ENCODE data around the gene CRYBG3.
"Not testable (repeated sequence)": the region's sequence is repeated elsewhere in the genome, so short reads cannot be mapped to it uniquely, and the experiment has no call there.

CRYBG3 gene

DNA sequence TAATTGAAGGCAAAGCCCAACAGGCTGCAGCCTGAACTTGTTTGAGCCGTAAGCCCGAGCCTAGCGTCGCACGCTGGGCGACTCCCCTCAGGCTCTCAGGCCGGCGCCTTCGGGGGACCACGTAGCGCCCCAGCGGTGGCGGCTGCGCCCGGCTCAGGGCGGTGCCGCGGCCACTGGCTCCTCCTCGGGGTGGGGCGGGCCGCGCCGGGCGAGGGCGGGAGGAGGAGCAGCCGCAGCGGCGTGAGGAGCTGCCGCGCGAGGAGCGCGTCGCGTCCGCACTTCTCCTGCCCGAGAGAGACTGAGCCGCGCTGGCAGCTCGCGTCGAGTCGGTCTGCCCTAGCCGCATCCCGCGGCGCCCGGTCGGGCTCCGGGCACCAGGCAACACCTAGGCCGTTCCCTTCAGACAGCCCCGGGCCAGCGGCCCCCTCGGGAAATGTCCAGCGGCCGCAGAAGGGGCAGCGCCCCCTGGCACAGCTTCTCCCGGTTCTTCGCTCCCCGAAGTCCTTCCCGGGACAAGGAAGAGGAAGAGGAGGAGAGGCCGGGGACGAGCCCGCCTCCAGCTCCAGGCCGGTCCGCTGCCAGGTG, at the start of gene CRYBG3:
Gene CRYBG3 (plus strand): TSS at position 238 of the 585 bp plus-strand sequence. CDS start 196 bp downstream, at position 434.
- DNase-seq = peak; percentile 66

GRCh38 chr3:97772926-97773325, 48.9 kb upstream of the CRYBG3 start:
- no peak for DNase-seq

- no peak for DNase-seq
Observed at GRCh38 chr3:97778152-97778551, 43.7 kb upstream of the CRYBG3 start.

DNA sequence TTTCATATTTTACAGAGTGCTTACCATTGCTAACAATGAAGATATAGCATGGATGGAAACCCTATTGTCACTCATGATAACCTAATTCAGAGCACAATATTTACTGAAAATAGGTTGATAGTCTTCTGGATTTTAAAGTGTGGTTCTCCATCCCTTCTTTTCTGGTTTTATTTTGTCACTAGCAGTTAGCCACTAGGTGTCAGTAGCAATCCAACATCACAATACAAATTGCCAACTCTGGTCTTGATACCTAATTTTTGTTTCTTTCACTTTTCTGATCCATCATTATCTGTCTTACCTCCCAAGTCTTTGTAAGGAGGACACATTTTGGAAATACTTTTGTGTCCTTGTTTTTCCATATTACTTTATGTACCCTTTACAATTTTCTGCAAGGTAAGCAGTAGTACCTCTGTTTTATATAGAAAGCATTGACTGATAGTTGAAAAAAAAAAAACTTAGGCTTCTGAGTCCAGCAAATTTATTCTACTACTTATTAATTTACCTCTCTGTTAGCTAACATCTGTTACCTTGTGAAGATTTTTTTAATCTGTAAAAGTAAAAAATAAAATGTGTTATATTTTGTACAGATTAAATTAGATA, 28.3 kb upstream of the CRYBG3 start:
- peak; percentile 71 for DNase-seq

DNA sequence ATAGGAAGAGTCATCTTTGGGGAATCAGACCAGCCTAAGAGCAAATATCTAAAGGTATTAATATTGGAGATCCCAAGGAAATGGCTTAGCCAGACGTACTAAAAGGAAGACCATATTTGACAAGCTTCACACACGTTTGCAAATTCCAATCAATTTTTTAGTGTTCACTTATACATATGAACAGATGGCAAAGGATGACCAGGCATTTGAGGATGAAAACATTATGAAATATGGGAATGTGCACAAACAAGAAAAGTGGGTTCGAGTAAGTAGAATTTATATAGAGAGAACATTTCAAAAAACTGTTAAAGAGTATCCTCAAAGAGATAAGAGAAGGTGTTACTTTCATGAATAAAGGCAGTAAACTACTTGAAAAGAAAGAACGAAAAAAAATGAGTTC, 25.9 kb upstream of the CRYBG3 start:
- DNase-seq = no peak

DNA sequence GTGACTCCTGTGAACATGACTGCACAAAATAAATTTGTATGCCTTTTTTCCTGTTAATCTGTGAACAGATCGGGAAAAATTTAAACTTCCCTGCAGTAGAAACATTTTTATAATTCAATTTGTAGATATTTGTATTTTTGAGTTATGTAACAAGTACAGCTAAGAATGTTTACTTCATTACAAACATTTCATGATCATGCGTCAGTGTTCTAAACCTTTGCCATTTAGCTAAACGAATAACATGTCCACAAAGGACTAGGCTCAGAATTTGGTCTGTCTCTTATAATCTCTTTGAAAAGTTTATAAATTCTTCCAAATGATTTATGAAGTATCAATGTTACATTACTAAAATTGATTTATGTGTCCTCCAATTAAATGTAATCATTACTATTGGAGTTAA, 17.3 kb upstream of the CRYBG3 start:
- DNase-seq = no peak

- DNase-seq = no peak
Observed at GRCh38 chr3:97810779-97811390, 10.9 kb upstream of the CRYBG3 start.

GRCh38 chr3:97815149-97815917, 6.5 kb upstream of the CRYBG3 start:
- DNase-seq = no peak

GRCh38 chr3:97816811-97817210, 5.0 kb upstream of the CRYBG3 start:
- DNase-seq = no peak

GRCh38 chr3:97817965-97818364, 3.8 kb upstream of the CRYBG3 start:
- DNase-seq = peak; percentile 96

DNA sequence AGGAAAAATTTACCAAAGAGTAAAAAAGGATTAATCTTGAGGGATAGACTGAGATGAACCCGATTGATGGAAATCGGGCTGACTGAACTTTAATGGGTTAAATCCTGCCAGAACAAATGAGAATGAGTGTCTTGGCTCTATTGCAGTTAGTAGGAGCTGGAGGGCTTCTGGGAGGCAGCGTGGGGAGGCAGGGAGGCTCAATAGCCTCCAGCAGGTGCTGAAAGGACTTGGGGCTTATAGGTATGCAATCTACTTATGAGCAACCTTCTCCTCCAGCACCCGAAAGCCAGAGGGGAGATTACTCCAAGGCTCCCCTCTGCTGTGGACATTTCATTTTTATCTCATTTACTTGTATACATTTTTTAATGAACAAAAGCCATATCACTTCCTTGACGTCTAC, 1.0 kb upstream of the CRYBG3 start:
- no peak for DNase-seq

- DNase-seq = no peak
Observed at GRCh38 chr3:97821287-97821773, 481 bp upstream of the CRYBG3 start.

DNA sequence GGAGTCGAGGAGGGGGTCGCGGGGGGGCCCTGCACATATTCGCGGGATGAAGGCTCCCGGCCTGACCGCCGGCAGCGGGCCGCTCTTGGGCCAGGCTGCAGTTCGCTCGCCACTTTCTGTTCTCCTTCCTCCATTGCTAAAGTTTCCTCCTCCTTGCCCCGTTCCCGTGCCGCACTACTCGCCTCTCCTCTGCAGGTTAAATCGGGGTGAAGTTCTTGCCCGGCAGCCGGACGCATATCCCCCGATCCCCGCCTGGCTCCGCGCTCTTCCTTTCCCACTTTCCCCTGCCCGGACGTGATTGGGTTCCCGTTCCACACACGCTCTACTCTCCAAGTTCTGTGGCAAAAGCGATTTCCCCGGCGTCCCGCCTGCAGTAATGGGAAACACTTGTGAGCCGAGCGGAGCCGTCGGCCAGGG, 556 bp downstream of the CRYBG3 start:
- DNase-seq = peak; percentile 21

- no peak for DNase-seq
Observed at GRCh38 chr3:97823046-97824004, 1.5 kb downstream of the CRYBG3 start.

DNA sequence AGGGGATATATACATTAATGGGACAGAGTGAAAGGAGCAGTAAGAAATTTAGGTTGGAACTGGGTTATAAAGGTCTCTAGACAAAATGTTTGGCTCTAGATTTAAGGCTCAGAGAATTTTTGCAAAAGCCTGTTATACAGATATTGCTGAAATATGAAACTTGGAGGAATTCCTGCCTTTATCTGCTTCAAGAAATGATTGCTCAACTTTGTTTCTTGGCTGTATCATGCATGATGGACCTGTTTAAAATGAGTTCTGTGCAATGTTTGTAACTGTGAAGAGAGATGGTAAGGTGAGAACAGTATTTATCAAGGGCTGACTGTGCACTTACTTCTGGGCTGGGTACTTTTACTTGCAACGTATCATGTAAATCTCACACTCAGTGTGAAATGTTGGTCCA, 3.3 kb downstream of the CRYBG3 start:
- DNase-seq = no peak

GRCh38 chr3:97827741-97828471, 6.1 kb downstream of the CRYBG3 start:
- DNase-seq = no peak

- no peak for DNase-seq
Observed at GRCh38 chr3:97829198-97829597, 7.4 kb downstream of the CRYBG3 start.

- no peak for DNase-seq
Observed at GRCh38 chr3:97830638-97831037, 8.8 kb downstream of the CRYBG3 start.

- DNase-seq = no peak
Observed at GRCh38 chr3:97831140-97831539, 9.3 kb downstream of the CRYBG3 start.

GRCh38 chr3:97833184-97833583, 11.4 kb downstream of the CRYBG3 start:
- not testable (repeated sequence) for DNase-seq

DNA sequence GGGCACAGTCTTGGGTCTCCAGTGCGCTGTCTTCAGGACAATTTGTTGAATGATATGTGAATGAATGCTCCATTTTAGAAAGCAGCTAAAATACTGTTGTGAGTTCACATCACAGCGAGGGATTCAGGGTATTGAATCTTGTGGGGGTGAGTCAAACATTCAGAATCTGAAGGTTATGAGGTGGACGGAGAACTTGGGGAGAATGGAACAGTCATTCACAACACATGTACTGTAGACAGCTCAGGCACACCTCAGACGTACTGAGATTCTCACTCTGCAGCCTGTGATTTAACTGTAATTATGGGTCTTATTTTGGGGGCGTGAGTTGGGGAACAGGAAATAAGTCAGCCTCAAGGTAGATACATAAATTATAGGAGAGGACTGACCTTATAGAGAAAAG, 13.9 kb downstream of the CRYBG3 start:
- DNase-seq = no peak

DNA sequence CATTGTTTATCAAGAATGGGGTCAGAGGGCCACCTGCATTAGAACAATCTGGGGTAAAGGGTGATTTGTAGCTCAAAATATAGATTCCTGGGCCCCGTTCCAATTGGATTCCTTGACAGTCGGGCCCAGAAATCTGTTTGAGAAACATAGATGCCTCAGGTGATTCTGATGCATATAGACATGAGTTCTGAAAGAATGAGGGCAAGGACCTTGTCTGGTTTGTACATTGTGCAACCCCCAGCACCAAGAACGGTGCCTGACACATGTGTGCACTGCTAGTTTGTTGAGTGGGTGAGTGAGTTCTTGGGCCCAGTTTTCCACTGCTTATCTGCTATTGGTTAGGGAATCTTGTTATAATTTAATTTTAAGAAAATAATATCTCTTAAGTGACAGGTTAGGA, 16.6 kb downstream of the CRYBG3 start:
- DNase-seq = no peak

Measured in NCI-H1092 treated with DMSO at 0.1 percent for 48 hours (cell line).